Right atrium auricular region (tissue), 2 donors: ENCODE data around the gene ZHX3. TPM values are rescaled to one million over a fixed set of nuclear protein-coding genes. Genes with fewer than 3 reads are reported as not detected.

Source experiments
- DNase-seq: peaks from one replicate; pipeline ENCODE4 v3.0.0-alpha.2; 2019; ENCODE audit warnings: low spot score
- H3K27ac ChIP-seq, 2 donors: fragments of 200-600 bp; sonication (generic); 1 replicate in 1 of 2; 2 replicates in 1 of 2; pipeline ENCODE4 v1.5.1; 2016 to 2019
- H3K27me3 ChIP-seq, 2 donors: fragments of 200-600 bp; sonication (generic); one replicate each; pipeline versions ENCODE4 v1.5.1 to v1.6.0; 2017 to 2019
- H3K36me3 ChIP-seq: fragments of 200-600 bp; sonication (generic); one replicate; pipeline ENCODE4 v1.5.1; 2016
- H3K4me1 ChIP-seq, 2 donors: fragments of 200-600 bp; sonication (generic); one replicate each; pipeline versions ENCODE4 v1.5.1 to v1.6.0; 2017 to 2019
- H3K4me3 ChIP-seq, 2 donors: fragments of 200-600 bp; sonication (generic); 1 replicate in 1 of 2; 2 replicates in 1 of 2; pipeline ENCODE4 v1.5.1; 2017 to 2019; ENCODE audit warnings: mild to moderate bottlenecking in 1 of 2, moderate library complexity in 1 of 2
- H3K9me3 ChIP-seq, 2 donors: fragments of 200-600 bp; sonication (generic); one replicate each; pipeline ENCODE4 v1.5.1; 2019
- total RNA-seq, 2 donors: library from RNA; depleted of rRNA; stranded (reverse); fragments of >200 nt; gene quantifications; one replicate each; pipeline ENCODE4 v1.1.0, GENCODE V29; 2016
- TF ChIP-seq, protein P1 (sequence below), 2 donors: fragments of 200-600 bp; sonication (generic); IDR thresholded peaks; one replicate each; pipeline ENCODE4 v1.5.1; 2019; ENCODE audit warnings: antibody characterized with exemption in 2 of 2

Gene ZHX3
- total RNA-seq, 2 donors from 2014 or later = 23.8 to 25.7 TPM

DNA sequence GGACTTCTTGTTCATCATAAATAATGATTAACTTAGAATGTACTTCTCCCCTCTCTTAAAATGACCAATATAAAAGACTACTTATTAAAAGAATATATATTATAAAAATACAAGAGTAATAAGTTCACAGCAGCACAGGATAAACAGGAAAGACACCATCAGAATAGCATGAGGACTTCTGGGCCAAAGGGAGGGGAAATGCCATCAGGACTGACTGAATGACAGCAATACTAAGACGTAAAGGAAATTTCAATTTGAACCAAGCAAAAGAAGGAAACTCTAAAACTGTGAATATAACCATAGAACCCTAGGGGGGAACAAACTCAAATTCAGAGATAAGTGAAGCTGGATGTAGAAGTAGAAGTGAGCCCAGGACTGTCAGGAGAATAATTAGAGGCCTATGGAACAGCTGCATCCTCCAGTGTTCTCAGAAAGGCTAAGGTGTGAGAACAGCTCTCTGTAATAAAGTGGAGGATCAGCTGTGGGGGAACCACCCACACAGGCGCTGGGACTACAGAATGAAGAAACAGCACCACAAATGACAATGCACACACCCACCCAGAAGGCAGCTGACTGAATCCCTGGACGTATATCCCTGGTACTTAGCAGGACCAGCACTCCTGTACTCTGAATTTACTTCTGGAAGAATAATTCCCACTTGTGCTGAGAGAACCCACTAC is 37.8 kb downstream of the ZHX3 start:
- Histone ChIP-seq H3K36me3 (no peaks in the 10 kb centered on the region), H3K27me3 (no peaks in the 10 kb centered on the region), H3K4me3 (no peak overlapping the region), H3K27ac (no peak overlapping the region), H3K4me1 (peaks cover 0 to 27% of the 10 kb centered on the region in 2 donors), H3K9me3 (no peaks in the 10 kb centered on the region)
- TF ChIP-seq, protein P1, sequence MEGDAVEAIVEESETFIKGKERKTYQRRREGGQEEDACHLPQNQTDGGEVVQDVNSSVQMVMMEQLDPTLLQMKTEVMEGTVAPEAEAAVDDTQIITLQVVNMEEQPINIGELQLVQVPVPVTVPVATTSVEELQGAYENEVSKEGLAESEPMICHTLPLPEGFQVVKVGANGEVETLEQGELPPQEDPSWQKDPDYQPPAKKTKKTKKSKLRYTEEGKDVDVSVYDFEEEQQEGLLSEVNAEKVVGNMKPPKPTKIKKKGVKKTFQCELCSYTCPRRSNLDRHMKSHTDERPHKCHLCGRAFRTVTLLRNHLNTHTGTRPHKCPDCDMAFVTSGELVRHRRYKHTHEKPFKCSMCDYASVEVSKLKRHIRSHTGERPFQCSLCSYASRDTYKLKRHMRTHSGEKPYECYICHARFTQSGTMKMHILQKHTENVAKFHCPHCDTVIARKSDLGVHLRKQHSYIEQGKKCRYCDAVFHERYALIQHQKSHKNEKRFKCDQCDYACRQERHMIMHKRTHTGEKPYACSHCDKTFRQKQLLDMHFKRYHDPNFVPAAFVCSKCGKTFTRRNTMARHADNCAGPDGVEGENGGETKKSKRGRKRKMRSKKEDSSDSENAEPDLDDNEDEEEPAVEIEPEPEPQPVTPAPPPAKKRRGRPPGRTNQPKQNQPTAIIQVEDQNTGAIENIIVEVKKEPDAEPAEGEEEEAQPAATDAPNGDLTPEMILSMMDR (IDR thresholded peaks at IDR 0.05) = no peak
- DNase-seq = no peak

DNA sequence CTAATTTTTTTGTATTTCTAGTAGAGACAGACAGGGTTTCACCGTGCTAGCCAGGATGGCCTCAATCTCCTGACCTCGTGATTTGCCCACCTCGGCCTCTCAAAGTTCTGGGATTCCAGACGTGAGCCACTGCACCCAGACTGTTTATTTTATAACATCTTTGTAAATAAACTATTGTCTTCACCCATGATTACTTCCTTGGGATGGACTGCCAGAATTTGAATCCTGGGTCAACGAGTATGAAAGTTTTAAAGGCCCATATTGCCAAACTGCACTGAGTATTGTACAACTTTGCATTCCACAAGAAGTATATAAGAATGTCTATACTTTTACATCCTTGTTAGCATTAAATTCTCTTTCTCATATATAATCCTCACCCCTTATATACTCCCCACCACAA is 38.6 kb downstream of the ZHX3 start:
- Histone ChIP-seq H3K4me1 (peaks cover 0 to 34% of the 10 kb centered on the region in 2 donors), H3K27ac (no peak overlapping the region), H3K9me3 (no peaks in the 10 kb centered on the region), H3K27me3 (no peaks in the 10 kb centered on the region), H3K4me3 (no peak overlapping the region), H3K36me3 (no peaks in the 10 kb centered on the region)
- no peak for DNase-seq
- TF ChIP-seq, protein P1 (IDR thresholded peaks at IDR 0.05) = no peak

DNA sequence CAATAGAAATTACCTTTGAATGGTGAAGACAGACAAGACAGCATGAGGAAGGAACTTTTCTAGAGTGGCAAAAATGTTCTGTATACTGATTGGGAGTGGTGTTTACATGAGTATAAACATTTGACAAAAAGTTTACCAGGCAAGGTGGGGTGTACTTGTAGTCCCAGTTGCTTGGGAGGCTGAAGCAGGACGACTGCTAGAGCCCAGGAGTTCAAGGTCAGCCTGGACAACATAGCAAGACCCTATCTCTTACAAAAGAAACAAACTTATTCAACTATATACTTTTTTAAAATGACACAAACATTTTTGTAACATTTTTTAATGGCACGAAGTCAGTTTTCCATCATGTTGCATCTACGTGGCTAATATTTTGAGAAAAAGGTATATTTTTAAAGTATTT is 40.5 kb downstream of the ZHX3 start:
- H3K36me3 ChIP-seq = no peaks in the 10 kb centered on the region
- H3K9me3 ChIP-seq = no peaks in the 10 kb centered on the region
- no peaks in the 10 kb centered on the region for H3K27me3 ChIP-seq
- TF ChIP-seq, protein P1 (IDR thresholded peaks at IDR 0.05) = no peak
- H3K4me3 ChIP-seq = no peak overlapping the region
- DNase-seq = no peak
- peak overlapping the region; percentile 62 to 66 for H3K27ac ChIP-seq
- H3K4me1 ChIP-seq = peaks cover 0 to 42% of the 10 kb centered on the region in 2 donors

DNA sequence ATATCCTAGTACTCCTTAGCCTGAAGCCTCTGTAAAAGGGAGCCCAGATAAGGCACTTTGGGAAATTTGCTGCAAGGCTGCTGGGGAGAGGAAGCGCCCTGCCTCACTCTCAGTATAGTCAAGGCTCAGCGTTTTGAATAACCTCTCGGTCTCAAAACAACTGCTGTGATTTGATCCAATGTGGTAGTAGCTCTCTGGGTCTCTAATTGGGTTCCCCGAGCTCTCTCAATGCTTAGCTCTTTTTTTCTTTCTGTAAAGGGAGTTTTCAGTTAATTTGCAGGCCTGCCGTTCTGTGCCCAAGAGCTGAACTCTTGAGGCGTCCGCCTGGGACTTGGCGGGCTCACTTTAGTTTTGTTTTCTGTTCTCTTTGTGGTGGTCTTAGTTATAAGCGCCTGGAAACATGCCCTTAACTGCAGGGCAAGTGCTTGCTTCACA is 41.2 kb downstream of the ZHX3 start:
- peak overlapping the region in 1 of 2 donors; percentile 16 for H3K4me3 ChIP-seq

DNA sequence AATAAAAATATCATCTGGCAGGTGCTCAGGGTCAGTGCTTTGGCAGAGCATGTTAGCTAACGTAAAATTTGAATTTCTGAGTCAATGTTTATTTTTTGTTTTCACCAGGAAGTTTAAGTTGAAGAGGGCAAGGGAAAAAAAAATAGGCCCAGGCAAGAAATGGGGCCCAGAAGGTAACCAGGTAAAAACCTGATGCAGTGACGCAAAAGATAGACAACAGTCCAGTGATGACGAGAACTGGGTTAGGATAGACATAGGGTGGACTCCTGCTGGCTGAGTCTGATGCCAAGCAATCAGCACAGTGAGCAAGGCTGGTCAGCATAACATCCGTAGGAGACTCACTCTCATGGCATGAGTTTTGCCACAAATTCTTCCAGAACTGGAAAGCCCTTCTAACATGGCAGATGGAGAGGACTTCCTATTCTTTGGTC is 42.2 kb downstream of the ZHX3 start:
- no peak overlapping the region for H3K4me3 ChIP-seq
- no peak for DNase-seq
- peaks cover 0 to 47% of the 10 kb centered on the region in 2 donors for H3K4me1 ChIP-seq
- no peaks in the 10 kb centered on the region for H3K36me3 ChIP-seq
- peak overlapping the region in 1 of 2 donors; percentile 62 for H3K27ac ChIP-seq
- no peaks in the 10 kb centered on the region for H3K9me3 ChIP-seq
- H3K27me3 ChIP-seq = no peaks in the 10 kb centered on the region
- TF ChIP-seq, protein P1 (IDR thresholded peaks at IDR 0.05) = no peak

More for the DNA sequence above, 41.2 kb downstream of the ZHX3 start:
- no peaks in the 10 kb centered on the region for H3K27me3 ChIP-seq
- TF ChIP-seq, protein P1 (IDR thresholded peaks at IDR 0.05) = no peak
- no peak for DNase-seq
- H3K9me3 ChIP-seq = no peaks in the 10 kb centered on the region
- no peaks in the 10 kb centered on the region for H3K36me3 ChIP-seq
- peak overlapping the region; percentile 62 to 66 for H3K27ac ChIP-seq
- peaks cover 0 to 47% of the 10 kb centered on the region in 2 donors for H3K4me1 ChIP-seq
